GM12874 (cell line): ENCODE results near the gene LRBA.

Source experiments
- CTCF ChIP-seq: IDR thresholded peaks from 2 replicates; pipeline ENCODE4 v1.5.1; 2011; ENCODE audit warnings: low read depth, mild to moderate bottlenecking, control low read depth, low read length, moderate library complexity; ENCODE audit not compliant: insufficient read depth

LRBA gene

GRCh38 chr4:150236626-150237025 lies 778.5 kb downstream of the LRBA start:
- no peak for TF ChIP-seq CTCF

- no peak for TF ChIP-seq CTCF
Measured at GRCh38 chr4:150235808-150236271, 779.2 kb downstream of the LRBA start.

- TF ChIP-seq CTCF: no peak
Measured at GRCh38 chr4:150235317-150235716, 779.8 kb downstream of the LRBA start.

- TF ChIP-seq CTCF: no peak
Measured at GRCh38 chr4:150234246-150234645, 780.8 kb downstream of the LRBA start.

- no peak for TF ChIP-seq CTCF
Measured at GRCh38 chr4:150232029-150232428, 783.1 kb downstream of the LRBA start.

- no peak for TF ChIP-seq CTCF
Measured at GRCh38 chr4:150231107-150231770, 783.8 kb downstream of the LRBA start.

GRCh38 chr4:150230561-150230960 lies 784.5 kb downstream of the LRBA start:
- TF ChIP-seq CTCF: no peak
